ENCODE measurements around the gene AUTS2. TPM values are rescaled to one million over a fixed set of nuclear protein-coding genes. Genes with fewer than 3 reads are reported as not detected.

AUTS2 gene
- polyA plus RNA-seq, 1 donor from 2014 or later, result 97.3 TPM

DNA sequence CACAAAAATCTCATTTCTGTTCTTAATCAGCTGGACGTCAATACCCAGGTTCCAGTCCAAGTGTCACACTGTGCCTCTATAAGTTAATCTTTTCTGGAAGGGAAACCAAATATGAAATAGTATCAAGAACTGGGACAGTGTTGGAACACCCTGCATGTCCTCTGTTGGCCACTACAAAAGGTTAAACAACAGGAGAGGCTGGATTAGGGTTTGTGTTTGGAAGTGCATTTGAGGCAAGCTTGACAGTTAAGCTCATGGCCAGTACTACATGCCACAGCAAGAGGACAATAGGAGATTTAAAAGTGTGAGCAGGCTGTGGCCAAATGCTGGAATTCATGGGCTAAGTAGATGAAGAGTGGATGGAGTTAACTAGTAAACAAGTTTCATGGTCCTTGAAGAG is 751.5 kb downstream of the AUTS2 start:
- Histone ChIP-seq H3K36me3 (ENCODE audit: insufficient read depth, low read length) (no peaks in the 10 kb centered on the region), H3K79me2 (replicated peaks; ENCODE audit: insufficient read depth, low read length) (no peaks in the 10 kb centered on the region), H3K27ac (ENCODE audit: low read length) (no peak overlapping the region), H3K9me2 (ENCODE audit: insufficient read depth, low read length) (no peaks in the 10 kb centered on the region), H3K27me3 (ENCODE audit: insufficient read depth, low read depth, low read length) (no peaks in the 10 kb centered on the region), H3K9me3 (ENCODE audit: low read length) (no peaks in the 10 kb centered on the region), H2AFZ (ENCODE audit: low read depth, low read length) (no peak overlapping the region), H3K4me3 (ENCODE audit: low read length) (no peak overlapping the region), H3F3A (ENCODE audit: insufficient read depth, low read length, poor library complexity, severe bottlenecking) (no peaks in the 10 kb centered on the region), H3K4me2 (ENCODE audit: low read length) (no peak overlapping the region), H4K20me1 (ENCODE audit: insufficient read depth) (no peaks in the 10 kb centered on the region), H3K9ac (ENCODE audit: low read length) (no peak overlapping the region)
- TF ChIP-seq EZH2 (IDR thresholded peaks at IDR 0.05; ENCODE audit: borderline replicate concordance, insufficient read depth, low read length, poor library complexity, severe bottlenecking), result no peak
- TF ChIP-seq MXI1 (conservative IDR thresholded peaks at IDR 0.05; ENCODE audit: poor library complexity, severe bottlenecking), result no peak
- TF ChIP-seq RAD21 (conservative IDR thresholded peaks at IDR 0.05), result no peak

GRCh38 chr7:70352088-70352487 is 753.8 kb downstream of the AUTS2 start:
- Histone ChIP-seq H3K4me3 (ENCODE audit: low read length) (no peak overlapping the region), H3K4me2 (ENCODE audit: low read length) (no peak overlapping the region), H4K20me1 (ENCODE audit: insufficient read depth) (no peaks in the 10 kb centered on the region), H3K9me2 (ENCODE audit: insufficient read depth, low read length) (no peaks in the 10 kb centered on the region), H3K27me3 (ENCODE audit: insufficient read depth, low read depth, low read length) (no peaks in the 10 kb centered on the region), H3K9ac (ENCODE audit: low read length) (no peak overlapping the region), H3F3A (ENCODE audit: insufficient read depth, low read length, poor library complexity, severe bottlenecking) (no peaks in the 10 kb centered on the region), H3K9me3 (ENCODE audit: low read length) (no peaks in the 10 kb centered on the region), H3K79me2 (replicated peaks; ENCODE audit: insufficient read depth, low read length) (no peaks in the 10 kb centered on the region), H3K36me3 (ENCODE audit: insufficient read depth, low read length) (no peaks in the 10 kb centered on the region), H3K27ac (ENCODE audit: low read length) (no peak overlapping the region), H2AFZ (ENCODE audit: low read depth, low read length) (no peak overlapping the region)
- TF ChIP-seq EP300 (conservative IDR thresholded peaks at IDR 0.05; ENCODE audit: poor library complexity, severe bottlenecking), result no peak
- no peak for TF ChIP-seq TAF1 (IDR thresholded peaks at IDR 0.05; ENCODE audit: low read depth)
- TF ChIP-seq, protein P1, sequence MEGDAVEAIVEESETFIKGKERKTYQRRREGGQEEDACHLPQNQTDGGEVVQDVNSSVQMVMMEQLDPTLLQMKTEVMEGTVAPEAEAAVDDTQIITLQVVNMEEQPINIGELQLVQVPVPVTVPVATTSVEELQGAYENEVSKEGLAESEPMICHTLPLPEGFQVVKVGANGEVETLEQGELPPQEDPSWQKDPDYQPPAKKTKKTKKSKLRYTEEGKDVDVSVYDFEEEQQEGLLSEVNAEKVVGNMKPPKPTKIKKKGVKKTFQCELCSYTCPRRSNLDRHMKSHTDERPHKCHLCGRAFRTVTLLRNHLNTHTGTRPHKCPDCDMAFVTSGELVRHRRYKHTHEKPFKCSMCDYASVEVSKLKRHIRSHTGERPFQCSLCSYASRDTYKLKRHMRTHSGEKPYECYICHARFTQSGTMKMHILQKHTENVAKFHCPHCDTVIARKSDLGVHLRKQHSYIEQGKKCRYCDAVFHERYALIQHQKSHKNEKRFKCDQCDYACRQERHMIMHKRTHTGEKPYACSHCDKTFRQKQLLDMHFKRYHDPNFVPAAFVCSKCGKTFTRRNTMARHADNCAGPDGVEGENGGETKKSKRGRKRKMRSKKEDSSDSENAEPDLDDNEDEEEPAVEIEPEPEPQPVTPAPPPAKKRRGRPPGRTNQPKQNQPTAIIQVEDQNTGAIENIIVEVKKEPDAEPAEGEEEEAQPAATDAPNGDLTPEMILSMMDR (IDR thresholded peaks at IDR 0.05; ENCODE audit: poor library complexity, severe bottlenecking), result no peak
- no peak for TF ChIP-seq SMC3 (conservative IDR thresholded peaks at IDR 0.05; ENCODE audit: poor library complexity)
- TF ChIP-seq EZH2 (IDR thresholded peaks at IDR 0.05; ENCODE audit: borderline replicate concordance, insufficient read depth, low read length, poor library complexity, severe bottlenecking), result no peak
- TF ChIP-seq MXI1 (conservative IDR thresholded peaks at IDR 0.05; ENCODE audit: poor library complexity, severe bottlenecking), result no peak
- TF ChIP-seq, protein P2, sequence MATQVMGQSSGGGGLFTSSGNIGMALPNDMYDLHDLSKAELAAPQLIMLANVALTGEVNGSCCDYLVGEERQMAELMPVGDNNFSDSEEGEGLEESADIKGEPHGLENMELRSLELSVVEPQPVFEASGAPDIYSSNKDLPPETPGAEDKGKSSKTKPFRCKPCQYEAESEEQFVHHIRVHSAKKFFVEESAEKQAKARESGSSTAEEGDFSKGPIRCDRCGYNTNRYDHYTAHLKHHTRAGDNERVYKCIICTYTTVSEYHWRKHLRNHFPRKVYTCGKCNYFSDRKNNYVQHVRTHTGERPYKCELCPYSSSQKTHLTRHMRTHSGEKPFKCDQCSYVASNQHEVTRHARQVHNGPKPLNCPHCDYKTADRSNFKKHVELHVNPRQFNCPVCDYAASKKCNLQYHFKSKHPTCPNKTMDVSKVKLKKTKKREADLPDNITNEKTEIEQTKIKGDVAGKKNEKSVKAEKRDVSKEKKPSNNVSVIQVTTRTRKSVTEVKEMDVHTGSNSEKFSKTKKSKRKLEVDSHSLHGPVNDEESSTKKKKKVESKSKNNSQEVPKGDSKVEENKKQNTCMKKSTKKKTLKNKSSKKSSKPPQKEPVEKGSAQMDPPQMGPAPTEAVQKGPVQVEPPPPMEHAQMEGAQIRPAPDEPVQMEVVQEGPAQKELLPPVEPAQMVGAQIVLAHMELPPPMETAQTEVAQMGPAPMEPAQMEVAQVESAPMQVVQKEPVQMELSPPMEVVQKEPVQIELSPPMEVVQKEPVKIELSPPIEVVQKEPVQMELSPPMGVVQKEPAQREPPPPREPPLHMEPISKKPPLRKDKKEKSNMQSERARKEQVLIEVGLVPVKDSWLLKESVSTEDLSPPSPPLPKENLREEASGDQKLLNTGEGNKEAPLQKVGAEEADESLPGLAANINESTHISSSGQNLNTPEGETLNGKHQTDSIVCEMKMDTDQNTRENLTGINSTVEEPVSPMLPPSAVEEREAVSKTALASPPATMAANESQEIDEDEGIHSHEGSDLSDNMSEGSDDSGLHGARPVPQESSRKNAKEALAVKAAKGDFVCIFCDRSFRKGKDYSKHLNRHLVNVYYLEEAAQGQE (IDR thresholded peaks at IDR 0.05; ENCODE audit: borderline replicate concordance), result no peak
- no peak for TF ChIP-seq RAD21 (conservative IDR thresholded peaks at IDR 0.05)
- no peak for TF ChIP-seq POLR2AphosphoS5 (IDR thresholded peaks at IDR 0.05)
